Activated naive CD4-positive, alpha-beta T cell treated with Interleukin-2 at 50 U/mL for 16 hours (primary cell): ENCODE data around the gene TMEM236.

Experiments used
- DNase-seq: peaks from one replicate; pipeline ENCODE4 v3.0.0-alpha.2; 2020

Gene TMEM236

DNA sequence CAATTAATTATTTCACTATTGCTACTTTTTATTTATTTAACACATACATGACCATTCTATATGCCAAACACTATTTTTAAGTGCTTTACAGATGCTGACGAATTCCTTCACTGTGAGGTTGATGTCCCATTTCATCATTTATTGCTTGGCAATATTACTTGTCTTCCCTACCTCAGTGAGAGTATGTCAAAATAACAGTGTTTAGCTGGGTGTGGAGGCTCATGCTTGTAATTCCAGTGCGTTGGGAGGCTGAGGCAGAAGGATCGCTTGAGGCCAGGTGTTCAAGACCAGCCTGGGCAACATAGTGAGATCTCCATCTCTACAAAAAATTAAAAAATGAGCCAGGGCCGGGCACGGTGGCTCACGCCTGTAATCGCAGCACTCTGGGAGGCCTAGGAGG, 37.4 kb downstream of the TMEM236 start:
- DNase-seq = no peak

DNA sequence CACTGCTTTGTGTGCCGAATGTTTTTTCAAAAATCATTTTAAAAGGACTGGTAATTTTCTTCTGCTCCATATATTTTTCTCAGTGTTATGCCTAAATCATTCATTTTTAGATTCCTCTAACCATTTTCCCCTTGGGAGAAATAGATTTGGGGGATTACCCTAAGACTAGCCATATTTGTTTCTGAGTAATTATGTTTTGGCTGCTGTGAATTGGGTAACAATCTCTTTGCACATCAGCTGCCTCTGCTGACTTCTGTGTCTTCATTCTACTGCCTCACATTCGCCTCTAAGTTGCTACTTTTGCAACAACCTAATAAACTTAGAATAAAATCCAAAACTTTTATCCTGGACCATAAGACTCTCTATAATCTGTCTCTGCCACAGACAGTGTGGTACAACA, 38.6 kb downstream of the TMEM236 start:
- no peak for DNase-seq

DNA sequence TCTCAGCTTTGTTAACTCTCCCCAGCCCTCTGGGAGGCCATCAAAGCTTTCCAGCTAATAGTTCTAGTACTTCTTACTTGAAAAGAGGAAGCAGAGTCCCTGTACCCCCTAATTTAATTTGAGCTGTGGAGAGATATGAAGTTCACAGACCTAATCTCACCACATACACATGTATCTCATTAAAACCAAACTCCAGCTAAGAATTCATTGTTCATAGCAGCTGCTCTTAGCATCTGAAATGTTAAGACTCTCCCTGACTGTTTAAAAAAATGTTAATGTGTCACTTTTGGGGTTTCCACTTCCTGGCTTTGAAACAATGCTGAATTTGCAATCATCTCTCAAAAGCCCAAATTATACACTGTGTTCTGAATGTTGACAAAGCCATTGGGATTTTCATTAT, 41.0 kb downstream of the TMEM236 start:
- no peak for DNase-seq

DNA sequence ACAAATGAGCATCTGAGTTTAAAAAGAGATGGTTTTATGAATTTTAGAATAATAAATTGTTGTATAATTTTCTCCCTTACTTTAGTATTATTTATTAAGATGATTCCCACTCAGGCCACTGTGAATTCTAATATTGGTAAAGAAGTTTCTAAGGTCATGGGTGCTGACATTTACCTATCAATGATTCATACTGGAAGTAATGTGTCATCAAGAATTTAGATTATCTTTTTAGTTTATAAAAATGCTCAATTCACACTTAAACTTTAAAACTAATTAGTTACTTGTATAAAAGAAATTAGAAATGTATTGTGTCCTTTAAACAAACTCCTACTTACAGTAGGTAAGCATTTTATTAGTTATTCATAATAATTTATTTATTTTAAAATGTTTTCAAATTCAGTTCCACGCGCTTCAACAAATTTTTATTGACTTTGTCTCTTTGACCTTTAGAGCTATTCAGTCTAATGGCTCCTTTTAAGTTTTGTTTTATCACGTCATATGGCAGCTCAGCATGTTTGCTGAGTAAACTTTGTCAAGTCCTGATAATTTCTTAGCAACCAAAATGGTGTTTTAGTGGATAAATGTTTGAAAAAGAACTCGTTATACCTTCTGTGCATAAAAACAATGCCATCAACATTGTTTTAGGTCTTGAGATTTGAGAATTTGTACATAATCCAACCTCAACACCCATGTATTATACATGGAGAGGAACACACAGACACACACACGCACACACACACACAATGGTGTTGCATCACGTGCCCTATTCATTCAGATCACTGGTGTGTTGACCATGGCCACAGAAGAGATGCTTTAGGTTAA, 42.0 kb downstream of the TMEM236 start:
- no peak for DNase-seq

DNA sequence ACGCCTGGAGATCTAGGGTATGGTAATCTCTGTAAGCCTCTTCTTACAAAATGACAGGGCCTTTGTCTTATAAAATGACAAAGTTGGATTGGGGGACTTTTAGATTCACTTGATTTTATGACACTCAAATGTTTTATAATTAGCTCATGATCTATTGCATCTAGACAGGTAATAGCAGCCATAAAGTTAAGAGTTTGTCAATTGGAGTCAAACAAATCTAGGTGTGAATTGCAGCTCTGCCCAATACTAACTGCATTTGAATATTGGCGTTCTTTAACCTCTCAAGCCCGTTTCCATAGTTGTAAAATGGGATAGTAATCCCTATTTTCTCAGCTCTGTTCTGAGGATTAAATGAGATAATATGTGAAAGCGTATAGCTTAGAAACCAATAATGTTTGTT, 43.1 kb downstream of the TMEM236 start:
- no peak for DNase-seq

DNA sequence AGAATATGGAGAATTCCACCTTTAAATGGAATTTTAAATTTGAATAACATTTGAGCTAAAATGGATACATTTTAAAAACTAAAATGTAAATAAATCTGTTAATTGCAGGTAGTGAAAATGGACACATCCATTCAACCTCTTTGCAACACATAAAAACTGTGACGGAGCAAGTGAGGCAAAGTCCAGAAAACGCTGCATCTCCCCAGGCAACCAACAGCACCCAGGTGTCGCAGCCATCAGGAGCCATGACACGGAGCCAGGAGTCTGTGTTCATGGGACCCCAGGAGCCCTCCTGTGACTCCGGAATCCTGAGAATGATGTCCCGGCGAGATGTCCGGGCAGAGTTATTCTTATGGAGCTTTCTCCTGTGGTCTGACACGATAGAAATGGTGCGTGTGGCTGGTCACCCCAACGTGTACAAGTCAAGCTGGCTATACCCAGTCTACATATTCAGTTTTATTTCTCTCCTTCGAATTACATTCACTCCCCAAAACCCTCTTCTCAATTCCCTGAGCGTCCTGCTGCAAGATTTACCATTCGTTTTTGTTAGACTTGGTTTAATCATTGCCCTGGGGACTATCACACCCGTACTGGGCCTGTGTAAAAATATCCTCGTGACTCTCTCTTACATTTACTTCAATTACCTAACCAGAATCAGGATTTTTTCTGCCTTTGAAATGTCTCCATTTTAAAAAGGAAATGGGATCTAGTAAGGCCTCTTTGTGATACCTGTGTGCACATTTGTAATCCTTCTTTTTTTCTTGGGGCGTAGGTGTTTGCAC, 44.0 kb downstream of the TMEM236 start:
- DNase-seq = no peak

DNA sequence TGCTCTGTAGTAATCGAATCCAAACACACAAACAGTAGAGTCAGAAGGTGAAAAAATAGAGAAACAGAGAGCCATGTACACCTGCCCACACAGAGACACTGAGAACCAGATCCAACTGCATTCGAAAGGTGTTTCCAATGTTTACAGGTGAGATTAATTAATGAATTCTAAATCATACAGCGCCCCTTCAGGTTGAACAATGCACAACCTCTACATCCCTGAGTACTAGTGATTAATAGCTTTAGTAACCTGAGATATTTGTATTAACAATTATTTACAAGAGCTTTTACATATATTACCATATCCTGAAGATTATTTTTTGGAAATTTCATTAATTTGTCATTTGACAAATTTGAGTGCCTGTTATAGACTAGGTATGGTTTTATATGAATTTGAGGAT, 49.5 kb downstream of the TMEM236 start:
- no peak for DNase-seq

DNA sequence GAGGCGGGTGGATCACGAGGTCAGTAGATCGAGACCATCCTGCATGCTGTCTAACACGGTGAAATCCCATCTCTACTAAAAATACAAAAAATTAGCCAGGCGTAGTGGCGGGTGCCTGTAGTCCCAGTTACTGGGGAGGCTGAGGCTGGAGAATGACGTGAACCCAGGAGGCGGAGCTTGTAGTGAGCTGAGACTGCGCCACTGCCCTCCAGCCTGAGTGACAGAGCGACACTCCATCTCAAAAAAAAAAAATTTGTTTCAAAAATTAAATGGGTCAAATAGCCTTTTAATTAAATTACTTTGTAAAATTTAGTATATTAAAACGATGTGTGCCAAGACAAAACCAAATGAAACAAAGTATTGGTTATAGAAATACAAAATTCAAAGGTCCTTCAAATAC, 50.3 kb downstream of the TMEM236 start:
- no peak for DNase-seq

DNA sequence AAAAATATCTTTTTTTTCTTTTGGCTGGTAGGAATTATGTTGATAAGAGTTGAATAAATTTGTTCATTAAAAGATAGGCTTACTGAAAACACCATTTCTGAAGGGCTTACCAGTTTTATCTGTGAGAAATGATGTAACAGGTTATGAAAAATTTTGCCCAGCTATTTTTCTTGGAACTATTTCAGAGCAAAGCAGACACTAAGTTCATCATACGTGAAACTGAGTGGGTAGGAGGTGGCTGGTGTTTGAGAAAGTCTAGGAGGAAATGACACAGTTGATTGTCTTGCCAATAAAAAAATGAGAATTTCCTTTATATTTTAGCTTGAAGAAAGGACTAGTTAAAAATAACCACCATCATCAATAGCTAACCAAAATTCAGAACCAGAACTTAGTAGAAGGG, 51.0 kb downstream of the TMEM236 start:
- no peak for DNase-seq

DNA sequence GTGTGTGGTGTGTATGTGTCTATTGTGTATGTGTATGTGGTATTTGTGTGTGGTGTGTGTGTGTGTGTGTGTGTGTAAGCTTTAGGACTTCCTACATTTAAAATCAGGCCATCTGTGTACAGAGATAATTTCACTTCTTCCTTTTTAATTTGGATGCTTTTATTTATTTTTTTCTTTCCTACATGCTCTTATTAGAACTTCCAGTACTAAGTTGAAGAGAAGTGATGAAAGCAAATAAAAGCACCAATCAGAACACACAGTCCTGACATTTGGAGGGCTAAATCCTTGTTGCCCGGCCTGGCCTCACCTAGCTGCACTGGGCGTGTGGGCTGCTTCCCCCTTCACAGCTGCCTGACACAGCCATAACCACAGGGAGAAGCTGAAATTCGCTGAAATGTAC, 53.3 kb downstream of the TMEM236 start:
- no peak for DNase-seq

DNA sequence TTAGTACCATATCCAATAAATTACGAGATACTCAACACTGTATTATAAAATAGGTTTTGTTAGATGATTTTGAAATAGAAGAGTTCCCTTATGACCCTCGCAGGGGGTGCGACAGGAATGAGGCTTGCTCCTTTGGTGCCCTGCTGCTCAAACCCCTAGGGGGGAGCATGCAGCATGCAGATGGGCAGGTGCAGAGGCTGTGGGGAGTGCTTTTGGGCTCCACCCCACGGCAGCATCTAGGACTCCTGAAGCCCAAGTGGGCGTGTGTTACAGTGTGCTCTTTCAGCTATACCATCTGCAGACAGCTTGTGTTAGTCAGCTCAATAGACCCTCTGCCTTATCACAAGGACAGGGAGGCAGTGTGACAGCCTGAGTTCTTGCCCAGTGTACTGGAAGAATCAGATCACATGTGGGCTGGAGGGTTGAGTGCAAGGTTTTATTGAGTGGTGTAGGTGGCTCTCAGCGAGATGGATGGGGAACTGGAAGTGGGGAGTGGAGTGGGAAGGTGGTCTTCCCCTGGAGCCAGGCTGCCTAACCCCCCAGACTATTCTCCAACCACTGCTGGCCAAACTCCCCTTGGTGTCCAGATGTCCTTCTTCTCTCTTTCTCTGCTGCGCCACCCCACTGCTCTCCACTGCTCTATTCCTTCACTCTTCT, 54.0 kb downstream of the TMEM236 start:
- no peak for DNase-seq

DNA sequence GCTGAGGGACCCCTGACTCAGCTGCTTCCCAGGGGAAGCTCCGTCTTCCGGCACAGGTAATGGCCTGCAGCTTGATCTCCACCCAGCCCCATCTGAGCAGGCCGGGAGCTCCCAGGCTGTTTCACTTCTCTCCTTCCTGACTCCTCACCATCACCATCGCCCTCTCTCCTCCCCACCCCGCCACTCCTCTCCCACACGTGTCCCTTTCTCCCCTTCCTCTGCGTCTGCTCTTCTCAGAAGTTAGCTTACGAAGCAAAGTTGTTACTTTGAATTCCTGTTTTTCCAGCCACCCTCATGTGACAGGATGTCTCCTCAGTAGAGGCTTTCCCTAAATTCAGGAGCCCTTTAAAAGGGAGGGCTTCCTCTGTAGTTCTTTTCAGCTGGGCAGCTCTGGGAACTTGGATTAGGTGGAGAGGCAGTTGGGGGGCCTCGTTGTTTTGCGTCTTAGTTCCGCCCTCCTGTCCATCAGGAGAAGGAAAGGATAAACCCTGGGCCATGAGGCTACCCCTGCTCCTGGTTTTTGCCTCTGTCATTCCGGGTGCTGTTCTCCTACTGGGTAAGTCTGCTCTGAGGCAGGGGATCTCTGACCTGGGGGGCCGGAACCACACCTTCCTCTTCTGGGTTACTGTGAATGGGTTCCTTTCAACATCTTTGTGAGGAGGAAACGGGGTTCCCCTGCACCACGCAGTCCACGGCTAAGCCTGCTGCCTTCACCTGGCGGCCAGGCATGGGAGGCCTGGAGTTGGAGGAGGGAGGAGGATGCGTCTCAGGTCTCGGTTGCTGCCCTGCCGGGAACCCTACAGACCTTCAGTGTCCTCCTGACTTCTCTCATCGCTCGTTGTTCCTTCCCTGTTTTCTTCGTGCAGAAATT, 57.2 kb downstream of the TMEM236 start, which contains the start of gene MRC1:
Gene MRC1, plus strand, starts transcription at position 378 of the 871 bp plus-strand sequence. Its CDS starts 118 bp downstream, at position 496.
- no peak for DNase-seq

DNA sequence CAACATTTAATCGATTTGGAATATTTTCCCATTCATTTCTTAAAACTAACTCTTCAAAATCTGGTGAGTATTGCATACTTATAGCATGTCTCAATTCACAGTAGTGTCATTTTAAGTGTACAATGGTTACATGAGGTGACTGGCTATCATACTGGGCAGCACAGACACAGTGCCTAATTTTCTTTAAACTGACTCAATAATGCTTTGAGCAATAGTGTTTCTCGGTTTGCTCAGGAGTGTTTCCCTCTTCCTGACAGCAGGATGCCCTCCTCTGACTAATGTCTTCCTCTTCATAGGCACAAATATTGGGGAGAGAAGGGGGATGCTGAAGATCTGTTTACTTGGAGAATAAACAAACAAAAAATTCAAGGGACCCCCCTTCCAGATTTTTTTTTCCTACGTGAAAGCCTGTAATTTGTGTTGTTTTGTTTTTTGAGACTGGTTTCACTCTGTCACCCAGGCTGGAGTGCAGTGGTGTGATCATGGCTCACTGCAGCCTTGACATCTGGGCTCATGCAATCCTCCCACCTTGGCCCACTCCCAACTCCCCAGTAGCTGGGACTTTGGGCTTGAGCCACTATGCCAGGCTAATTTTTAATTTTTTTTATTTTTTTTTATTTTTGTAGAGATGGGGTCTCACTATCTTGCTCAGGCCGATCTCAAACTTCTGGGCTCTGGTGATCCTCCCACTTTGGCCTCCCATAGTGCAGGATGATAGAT, 59.3 kb downstream of the TMEM236 start:
- no peak for DNase-seq

DNA sequence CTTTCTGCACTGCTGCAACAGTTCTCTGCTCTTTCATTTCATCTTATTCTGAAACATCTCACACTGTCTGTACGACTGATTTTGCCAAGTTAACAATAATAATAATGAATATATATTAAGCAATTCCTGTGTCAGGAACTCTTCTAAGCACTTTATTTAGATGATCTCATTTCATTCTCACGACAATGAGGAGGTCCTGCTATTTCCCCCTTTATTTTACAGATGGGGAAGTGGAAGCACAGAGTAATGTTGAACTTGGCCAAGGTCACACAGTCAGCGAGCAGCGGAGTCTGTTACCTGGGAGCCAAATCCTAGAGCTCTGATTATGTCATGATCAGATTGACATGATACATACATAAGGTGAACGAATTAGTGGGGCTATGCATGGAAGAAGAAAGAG, 63.0 kb downstream of the TMEM236 start:
- DNase-seq = no peak

DNA sequence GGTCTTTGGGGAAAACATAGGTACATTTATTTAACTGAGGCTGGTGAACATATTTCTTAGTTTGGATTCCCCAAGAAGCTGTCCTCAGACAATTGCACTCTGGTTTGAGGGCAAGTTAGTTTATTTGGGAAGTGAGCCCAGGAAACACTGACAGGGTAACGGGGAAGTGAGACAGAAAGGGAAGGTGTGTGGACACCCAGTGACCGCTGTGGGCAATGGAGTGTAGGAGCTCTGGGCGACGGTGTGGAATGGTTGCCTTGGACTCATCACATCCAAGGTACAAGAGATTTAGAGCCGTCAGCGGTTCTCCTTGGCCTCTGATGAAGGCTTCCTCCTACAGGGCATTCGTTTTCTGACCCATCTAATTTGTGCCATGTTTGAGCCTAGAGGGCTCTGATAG, 64.2 kb downstream of the TMEM236 start:
- DNase-seq = no peak

DNA sequence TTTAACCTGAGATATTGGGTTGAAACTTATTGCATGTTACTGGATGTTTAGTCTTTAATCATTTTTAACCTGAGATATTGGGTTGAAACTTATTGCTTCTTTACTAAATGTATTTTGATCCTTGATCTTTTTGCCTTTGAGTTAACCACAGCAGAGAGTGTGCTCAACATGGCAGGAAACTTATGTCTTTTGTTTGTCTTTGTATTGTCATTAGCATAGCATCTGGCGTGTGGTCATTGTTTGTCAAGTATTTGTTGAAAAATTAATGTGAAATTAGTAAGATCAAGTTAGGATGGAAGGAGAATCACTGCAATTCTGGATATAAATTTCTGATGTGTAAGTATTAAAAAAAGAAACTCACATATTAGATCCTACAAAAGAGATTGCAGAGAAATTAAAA, 65.3 kb downstream of the TMEM236 start:
- no peak for DNase-seq

DNA sequence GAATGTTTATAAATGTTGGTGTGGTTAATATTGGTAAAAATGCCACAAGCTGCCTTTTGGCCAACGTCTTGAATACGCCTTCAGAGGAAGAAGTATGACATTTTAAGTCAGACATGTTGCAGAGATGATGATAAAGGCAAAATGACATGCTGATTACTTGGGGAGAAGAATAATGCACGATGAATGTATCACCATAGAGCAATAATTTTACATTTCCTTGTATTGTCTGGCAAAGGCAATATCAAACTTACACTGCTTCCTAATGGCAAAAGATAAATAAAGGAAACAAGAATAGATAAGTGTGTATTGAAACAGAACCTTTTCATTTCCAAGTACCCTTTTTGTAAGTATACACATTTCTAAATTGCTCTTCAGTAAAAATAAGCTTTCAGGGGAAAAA, 65.8 kb downstream of the TMEM236 start:
- DNase-seq = no peak

DNA sequence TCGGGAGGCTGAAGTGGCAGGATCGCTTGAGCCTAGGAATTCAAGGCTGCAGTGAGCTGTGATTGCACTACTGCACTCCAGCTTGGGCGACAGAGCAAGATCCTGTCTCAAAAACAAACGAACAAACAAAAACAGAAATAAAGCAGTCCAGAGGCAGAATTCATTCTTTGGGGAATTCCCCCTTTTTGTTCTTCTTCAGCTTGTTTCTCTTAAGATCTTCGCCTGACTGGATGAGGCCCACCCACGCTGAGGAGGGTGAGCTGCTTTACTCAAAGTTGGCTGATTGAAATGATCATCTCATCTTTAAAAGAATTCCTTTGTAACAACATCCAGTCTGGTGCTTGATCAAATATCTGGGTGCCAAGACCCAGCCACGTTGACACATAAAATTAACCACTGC, 67.8 kb downstream of the TMEM236 start:
- no peak for DNase-seq

DNA sequence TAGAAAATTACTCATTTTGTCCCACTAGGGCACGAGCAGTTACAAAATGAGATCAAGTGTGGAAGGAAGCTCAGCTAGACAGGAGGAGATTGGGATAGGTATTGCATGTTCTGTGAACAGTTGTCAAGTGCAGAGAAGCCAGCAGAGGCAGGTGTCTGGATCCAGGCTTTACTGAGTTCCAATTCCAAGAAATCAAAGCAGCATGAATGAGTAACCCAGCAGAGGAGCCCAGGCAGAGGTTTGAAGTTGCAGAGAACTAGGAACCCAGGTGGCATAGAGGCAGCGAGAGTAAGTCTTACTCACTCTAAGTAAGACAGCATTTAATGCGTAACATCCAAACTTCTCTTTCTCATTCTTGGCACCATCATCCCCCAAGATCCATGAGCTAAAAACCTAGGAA, 68.9 kb downstream of the TMEM236 start:
- DNase-seq = no peak

DNA sequence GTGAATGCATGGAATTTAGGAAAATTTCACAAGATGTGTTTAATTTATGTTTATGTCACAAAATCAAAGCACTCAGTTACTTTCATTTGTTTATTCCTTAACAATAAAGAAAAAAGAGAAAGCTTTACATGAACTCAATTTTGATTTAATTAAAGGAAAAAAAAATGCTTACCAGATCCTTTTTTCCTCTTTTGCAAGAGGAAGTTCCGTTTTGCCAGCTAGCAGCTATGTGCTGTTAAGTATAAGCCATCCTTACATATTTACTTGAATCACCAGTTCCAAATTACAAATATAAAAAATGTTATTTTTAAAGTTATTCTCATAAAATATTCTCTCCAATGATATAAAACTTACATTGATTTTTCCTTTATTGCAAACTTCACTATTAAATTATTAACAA, 69.9 kb downstream of the TMEM236 start:
- no peak for DNase-seq

DNA sequence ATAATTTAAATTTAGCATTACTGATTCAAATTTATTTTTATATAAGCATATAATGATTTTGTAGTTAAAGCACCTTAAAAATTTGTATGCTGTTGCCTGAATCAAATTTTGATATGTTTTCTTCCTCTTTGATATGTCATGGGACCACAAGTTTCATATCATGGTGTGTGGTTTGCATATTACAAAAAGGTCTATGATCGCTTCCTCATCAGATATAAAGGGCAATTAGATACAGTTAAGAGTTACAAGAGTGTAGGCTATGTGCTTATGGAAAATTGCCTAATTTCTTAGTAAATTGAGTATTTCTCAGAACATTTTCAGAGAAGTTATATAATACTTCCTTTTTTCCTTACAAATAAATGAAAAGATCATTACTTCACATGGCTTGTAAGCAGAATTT, 79.3 kb downstream of the TMEM236 start:
- no peak for DNase-seq

DNA sequence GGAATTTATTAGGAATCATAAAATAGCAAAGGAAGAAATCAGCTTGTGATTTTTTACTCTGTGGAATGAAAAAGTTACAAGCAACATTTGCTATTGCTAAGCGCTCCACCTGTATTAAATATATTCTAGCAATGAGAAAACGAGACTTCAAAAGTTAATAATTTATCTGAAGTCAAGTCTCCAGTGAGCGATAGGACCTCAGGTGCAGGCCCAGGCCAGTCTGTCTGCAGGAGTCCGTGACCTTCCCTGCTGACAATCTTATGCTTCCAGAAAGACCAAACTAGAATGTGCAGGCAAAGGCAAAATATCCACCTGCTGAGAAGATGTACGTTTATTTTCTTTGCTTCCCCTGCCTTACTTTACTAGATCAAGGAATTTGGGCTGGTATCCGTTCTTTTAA, 79.9 kb downstream of the TMEM236 start:
- no peak for DNase-seq
